ENCODE measurements around the gene SHLD1.

The SHLD1 gene

GRCh38 chr20:5844063-5844681 is 94.0 kb downstream of the SHLD1 start:
- H3K4me3 ChIP-seq (ENCODE audit: low read depth, low read length), result no peak overlapping the region
- DNase-seq (ENCODE audit: low read depth), result peak; percentile 85
- no peak for TF ChIP-seq CTCF (IDR thresholded peaks at IDR 0.05; ENCODE audit: insufficient read depth, low read depth, low read length, missing control alignments)

- no peak for TF ChIP-seq CTCF (IDR thresholded peaks at IDR 0.05; ENCODE audit: insufficient read depth, low read depth, low read length, missing control alignments)
- H3K4me3 ChIP-seq (ENCODE audit: low read depth, low read length), result no peak overlapping the region
- peak; percentile 72 for DNase-seq (ENCODE audit: low read depth)
Observed at GRCh38 chr20:5845681-5846615, 95.7 kb downstream of the SHLD1 start.

GRCh38 chr20:5848711-5849505 is 98.7 kb downstream of the SHLD1 start:
- TF ChIP-seq CTCF (IDR thresholded peaks at IDR 0.05; ENCODE audit: insufficient read depth, low read depth, low read length, missing control alignments), result no peak
- H3K4me3 ChIP-seq (ENCODE audit: low read depth, low read length), result no peak overlapping the region
- DNase-seq (ENCODE audit: low read depth), result peak; percentile 47

GRCh38 chr20:5855939-5856338 is 105.7 kb downstream of the SHLD1 start:
- no peak overlapping the region for H3K4me3 ChIP-seq (ENCODE audit: low read depth, low read length)
- no peak for TF ChIP-seq CTCF (IDR thresholded peaks at IDR 0.05; ENCODE audit: insufficient read depth, low read depth, low read length, missing control alignments)
- no peak for DNase-seq (ENCODE audit: low read depth)

GRCh38 chr20:5859608-5860007 is 109.4 kb downstream of the SHLD1 start:
- no peak for TF ChIP-seq CTCF (IDR thresholded peaks at IDR 0.05; ENCODE audit: insufficient read depth, low read depth, low read length, missing control alignments)
- no peak overlapping the region for H3K4me3 ChIP-seq (ENCODE audit: low read depth, low read length)
- DNase-seq (ENCODE audit: low read depth), result no peak

GRCh38 chr20:5862703-5863039 is 112.5 kb downstream of the SHLD1 start:
- no peak for TF ChIP-seq CTCF (IDR thresholded peaks at IDR 0.05; ENCODE audit: insufficient read depth, low read depth, low read length, missing control alignments)
- no peak for DNase-seq (ENCODE audit: low read depth)

More at GRCh38 chr20:5862703-5863039, 112.5 kb downstream of the SHLD1 start:
- H3K4me3 ChIP-seq (ENCODE audit: low read depth, low read length), result no peak overlapping the region

Data from GM12865 (cell line).